ENCODE measurements around the gene GON4L. TPM values are rescaled to one million over a fixed set of nuclear protein-coding genes. Genes with fewer than 3 reads are reported as not detected.
"Not testable (repeated sequence)": the region's sequence is repeated elsewhere in the genome, so short reads cannot be mapped to it uniquely, and the experiment has no call there.

The GON4L gene
- polyA plus RNA-seq, 1 donor (not counting 4 experiments of a cell fraction or from before 2014, with no cell fraction given): 16.7 TPM

GRCh38 chr1:155719703-155720102 lies 137.3 kb downstream of the GON4L start:
- Histone ChIP-seq H3K27ac (ENCODE audit: control insufficient read depth, insufficient read depth, low read length) (no peak overlapping the region), H3K9me3 (ENCODE audit: control insufficient read depth, low read depth, low read length) (no peaks in the 10 kb centered on the region), H3K27me3 (ENCODE audit: control insufficient read depth, extremely low read depth, insufficient read depth, low read length) (no peaks in the 10 kb centered on the region), H3K4me2 (ENCODE audit: control insufficient read depth, extremely low read depth, insufficient read depth, low read depth, low read length) (no peak overlapping the region), H3K9me1 (ENCODE audit: control insufficient read depth, extremely low read depth, insufficient read depth, low read length) (no peaks in the 10 kb centered on the region), H3K36me3 (ENCODE audit: control insufficient read depth in 2 of 2, extremely low read depth in 1 of 2, insufficient read depth in 2 of 2, low read length in 2 of 2) (peaks cover 10 to 13% of the 10 kb centered on the region in 2 experiments), H2AFZ (ENCODE audit: control insufficient read depth, low read length) (no peak overlapping the region), H3K4me3 (ENCODE audit: control insufficient read depth in 2 of 3, extremely low read depth in 1 of 3, insufficient read depth in 2 of 3, low read depth in 1 of 3, low read length in 3 of 3) (no peak overlapping the region), H3K4me1 (ENCODE audit: control insufficient read depth, extremely low read depth, insufficient read depth, low read length) (no peaks in the 10 kb centered on the region), H3K79me2 (ENCODE audit: control insufficient read depth, insufficient read depth, low read length) (peaks cover 16% of the 10 kb centered on the region), H3K9ac (ENCODE audit: control insufficient read depth, extremely low read depth, insufficient read depth, low read length) (no peak overlapping the region), H4K20me1 (ENCODE audit: control insufficient read depth, extremely low read depth, insufficient read depth, low read length) (no peaks in the 10 kb centered on the region)
- no peak for TF ChIP-seq CTCF (optimal IDR thresholded peaks at IDR 0.05 in 1 of 3, IDR thresholded peaks at IDR 0.05 in 1 of 3, conservative IDR thresholded peaks at IDR 0.05 in 1 of 3; ENCODE audit: extremely low read depth in 1 of 3, insufficient read depth in 2 of 3, low read length in 3 of 3)
- FAIRE-seq: no peak
- dilution Hi-C loops (cut with MboI; ENCODE audit: extremely low pct_ligation_motif_present, low sequenced_read_pairs): no loop called here
- no peak for DNase-seq (ENCODE audit: low read depth, low spot score)

GRCh38 chr1:155718524-155719115 lies 138.4 kb downstream of the GON4L start:
- DNase-seq (ENCODE audit: low read depth, low spot score); H4K20me1 ChIP-seq (ENCODE audit: control insufficient read depth, extremely low read depth, insufficient read depth, low read length); H3K4me2 ChIP-seq (ENCODE audit: control insufficient read depth, extremely low read depth, insufficient read depth, low read depth, low read length); H3K4me1 ChIP-seq (ENCODE audit: control insufficient read depth, extremely low read depth, insufficient read depth, low read length); H2AFZ ChIP-seq (ENCODE audit: control insufficient read depth, low read length); H3K4me3 ChIP-seq (ENCODE audit: control insufficient read depth in 2 of 3, extremely low read depth in 1 of 3, insufficient read depth in 2 of 3, low read depth in 1 of 3, low read length in 3 of 3); H3K9me3 ChIP-seq (ENCODE audit: control insufficient read depth, low read depth, low read length); FAIRE-seq; H3K9me1 ChIP-seq (ENCODE audit: control insufficient read depth, extremely low read depth, insufficient read depth, low read length); H3K9ac ChIP-seq (ENCODE audit: control insufficient read depth, extremely low read depth, insufficient read depth, low read length); H3K27ac ChIP-seq (ENCODE audit: control insufficient read depth, insufficient read depth, low read length); H3K27me3 ChIP-seq (ENCODE audit: control insufficient read depth, extremely low read depth, insufficient read depth, low read length); dilution Hi-C loops (cut with MboI; ENCODE audit: extremely low pct_ligation_motif_present, low sequenced_read_pairs): not testable (repeated sequence)
- Histone ChIP-seq H3K36me3 (ENCODE audit: control insufficient read depth in 2 of 2, extremely low read depth in 1 of 2, insufficient read depth in 2 of 2, low read length in 2 of 2) (peaks cover 10 to 13% of the 10 kb centered on the region in 2 experiments), H3K79me2 (ENCODE audit: control insufficient read depth, insufficient read depth, low read length) (peaks cover 21% of the 10 kb centered on the region)

- no peak for DNase-seq (ENCODE audit: low read depth, low spot score)
- no peak for FAIRE-seq
- Histone ChIP-seq H3K4me2 (ENCODE audit: control insufficient read depth, extremely low read depth, insufficient read depth, low read depth, low read length) (no peak overlapping the region), H3K36me3 (ENCODE audit: control insufficient read depth in 2 of 2, extremely low read depth in 1 of 2, insufficient read depth in 2 of 2, low read length in 2 of 2) (peaks cover 12 to 19% of the 10 kb centered on the region in 2 experiments), H3K79me2 (ENCODE audit: control insufficient read depth, insufficient read depth, low read length) (peaks cover 26% of the 10 kb centered on the region), H3K27me3 (ENCODE audit: control insufficient read depth, extremely low read depth, insufficient read depth, low read length) (no peaks in the 10 kb centered on the region), H3K4me3 (ENCODE audit: control insufficient read depth in 2 of 3, extremely low read depth in 1 of 3, insufficient read depth in 2 of 3, low read depth in 1 of 3, low read length in 3 of 3) (no peak overlapping the region), H3K27ac (ENCODE audit: control insufficient read depth, insufficient read depth, low read length) (no peak overlapping the region), H3K4me1 (ENCODE audit: control insufficient read depth, extremely low read depth, insufficient read depth, low read length) (no peaks in the 10 kb centered on the region), H4K20me1 (ENCODE audit: control insufficient read depth, extremely low read depth, insufficient read depth, low read length) (no peaks in the 10 kb centered on the region), H2AFZ (ENCODE audit: control insufficient read depth, low read length) (no peak overlapping the region), H3K9me3 (ENCODE audit: control insufficient read depth, low read depth, low read length) (no peaks in the 10 kb centered on the region), H3K9me1 (ENCODE audit: control insufficient read depth, extremely low read depth, insufficient read depth, low read length) (no peaks in the 10 kb centered on the region), H3K9ac (ENCODE audit: control insufficient read depth, extremely low read depth, insufficient read depth, low read length) (no peak overlapping the region)
- TF ChIP-seq EZH2 (IDR thresholded peaks at IDR 0.05; ENCODE audit: low read length) (no peak), CTCF (optimal IDR thresholded peaks at IDR 0.05 in 1 of 3, IDR thresholded peaks at IDR 0.05 in 1 of 3, conservative IDR thresholded peaks at IDR 0.05 in 1 of 3; ENCODE audit: extremely low read depth in 1 of 3, insufficient read depth in 2 of 3, low read length in 3 of 3) (no peak)
- dilution Hi-C loops (cut with MboI; ENCODE audit: extremely low pct_ligation_motif_present, low sequenced_read_pairs): no loop called here
These were observed 140.0 kb downstream of the GON4L start for GRCh38 chr1:155717041-155717440.
